ENCODE measurements around the gene PWWP2A.
A peak's percentile ranks its signal among the peaks of the same experiment; 100 is the strongest.

The PWWP2A gene

GRCh38 chr5:160089531-160089930 lies 29.7 kb downstream of the PWWP2A start:
- no peak for DNase-seq (ENCODE audit: low read depth)
- H3K4me3 ChIP-seq (ENCODE audit: low read depth, low read length): no peak overlapping the region
- TF ChIP-seq, protein P1, sequence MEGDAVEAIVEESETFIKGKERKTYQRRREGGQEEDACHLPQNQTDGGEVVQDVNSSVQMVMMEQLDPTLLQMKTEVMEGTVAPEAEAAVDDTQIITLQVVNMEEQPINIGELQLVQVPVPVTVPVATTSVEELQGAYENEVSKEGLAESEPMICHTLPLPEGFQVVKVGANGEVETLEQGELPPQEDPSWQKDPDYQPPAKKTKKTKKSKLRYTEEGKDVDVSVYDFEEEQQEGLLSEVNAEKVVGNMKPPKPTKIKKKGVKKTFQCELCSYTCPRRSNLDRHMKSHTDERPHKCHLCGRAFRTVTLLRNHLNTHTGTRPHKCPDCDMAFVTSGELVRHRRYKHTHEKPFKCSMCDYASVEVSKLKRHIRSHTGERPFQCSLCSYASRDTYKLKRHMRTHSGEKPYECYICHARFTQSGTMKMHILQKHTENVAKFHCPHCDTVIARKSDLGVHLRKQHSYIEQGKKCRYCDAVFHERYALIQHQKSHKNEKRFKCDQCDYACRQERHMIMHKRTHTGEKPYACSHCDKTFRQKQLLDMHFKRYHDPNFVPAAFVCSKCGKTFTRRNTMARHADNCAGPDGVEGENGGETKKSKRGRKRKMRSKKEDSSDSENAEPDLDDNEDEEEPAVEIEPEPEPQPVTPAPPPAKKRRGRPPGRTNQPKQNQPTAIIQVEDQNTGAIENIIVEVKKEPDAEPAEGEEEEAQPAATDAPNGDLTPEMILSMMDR (conservative IDR thresholded peaks at IDR 0.05; ENCODE audit: low read depth, low read length): no peak

GRCh38 chr5:160088805-160089204 lies 30.4 kb downstream of the PWWP2A start:
- no peak overlapping the region for H3K4me3 ChIP-seq (ENCODE audit: low read depth, low read length)
- no peak for DNase-seq (ENCODE audit: low read depth)
- TF ChIP-seq, protein P1 (conservative IDR thresholded peaks at IDR 0.05; ENCODE audit: low read depth, low read length): no peak

DNA sequence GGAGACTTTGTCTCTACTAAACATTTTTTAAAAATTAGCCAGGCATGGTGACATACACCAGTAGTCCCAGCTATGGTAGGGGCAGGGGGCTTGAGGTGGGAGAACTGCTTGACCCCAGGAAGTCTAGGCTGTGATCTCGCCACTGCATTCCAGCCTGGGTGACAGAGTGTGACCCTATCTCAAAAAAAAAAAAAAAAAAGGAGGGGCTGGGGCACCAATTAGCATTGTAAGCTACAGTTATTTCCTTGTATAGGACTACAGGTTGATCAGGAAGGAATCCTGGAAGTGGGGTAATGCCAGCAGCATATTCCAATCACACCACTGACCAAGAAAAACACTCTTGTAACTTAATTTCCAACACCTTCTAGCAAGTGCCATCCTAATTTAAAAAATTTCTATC lies 32.1 kb downstream of the PWWP2A start:
- no peak for DNase-seq (ENCODE audit: low read depth)
- TF ChIP-seq, protein P1 (conservative IDR thresholded peaks at IDR 0.05; ENCODE audit: low read depth, low read length): no peak

GRCh38 chr5:160084144-160084543 lies 35.1 kb downstream of the PWWP2A start:
- no peak for DNase-seq (ENCODE audit: low read depth)
- TF ChIP-seq, protein P1 (conservative IDR thresholded peaks at IDR 0.05; ENCODE audit: low read depth, low read length): no peak
- H3K4me3 ChIP-seq (ENCODE audit: low read depth, low read length): no peak overlapping the region

More for the DNA sequence above, 32.1 kb downstream of the PWWP2A start:
- H3K4me3 ChIP-seq (ENCODE audit: low read depth, low read length): no peak overlapping the region

GRCh38 chr5:160083501-160083900 lies 35.7 kb downstream of the PWWP2A start:
- DNase-seq (ENCODE audit: low read depth): no peak
- TF ChIP-seq, protein P1 (conservative IDR thresholded peaks at IDR 0.05; ENCODE audit: low read depth, low read length): no peak

GRCh38 chr5:160082614-160083500 lies 36.4 kb downstream of the PWWP2A start:
- TF ChIP-seq, protein P1 (conservative IDR thresholded peaks at IDR 0.05; ENCODE audit: low read depth, low read length): no peak
- no peak overlapping the region for H3K4me3 ChIP-seq (ENCODE audit: low read depth, low read length)
- peak; percentile 82 for DNase-seq (ENCODE audit: low read depth)

More at GRCh38 chr5:160083501-160083900, 35.7 kb downstream of the PWWP2A start:
- H3K4me3 ChIP-seq (ENCODE audit: low read depth, low read length): no peak overlapping the region

GRCh38 chr5:160081495-160081894 lies 37.8 kb downstream of the PWWP2A start:
- no peak overlapping the region for H3K4me3 ChIP-seq (ENCODE audit: low read depth, low read length)
- TF ChIP-seq, protein P1 (conservative IDR thresholded peaks at IDR 0.05; ENCODE audit: low read depth, low read length): no peak
- no peak for DNase-seq (ENCODE audit: low read depth)
